Measurements from ENCODE around the gene FUT3. TPM values are rescaled to one million over a fixed set of nuclear protein-coding genes. Genes with fewer than 3 reads are reported as not detected.

FUT3 gene
- total RNA-seq, 1 donor from 2014 or later = 0.84 TPM

DNA sequence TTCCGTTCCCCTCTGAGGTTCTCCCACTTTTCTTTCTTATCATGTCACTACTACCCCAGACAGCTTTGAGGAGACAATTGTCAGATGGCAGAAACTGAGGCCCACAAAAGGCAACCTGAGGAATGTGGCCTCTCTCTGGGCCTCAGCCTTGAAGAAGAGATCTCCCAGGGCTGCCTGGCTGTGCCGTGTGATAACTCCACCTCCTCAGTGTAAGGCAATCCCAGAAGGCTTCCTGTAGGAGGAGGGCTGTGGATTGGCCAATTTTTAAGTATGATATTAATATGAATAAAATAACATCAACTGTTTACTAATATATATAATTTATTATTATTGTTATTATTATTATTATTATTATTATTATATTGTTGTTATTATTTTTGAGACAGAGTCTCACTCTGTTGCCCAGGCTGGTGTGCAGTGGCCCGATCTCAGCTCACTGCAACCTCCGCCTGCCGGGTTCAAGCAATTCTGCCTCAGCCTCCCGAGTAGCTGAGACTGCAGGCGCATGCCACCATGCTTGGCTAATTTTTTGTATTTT is 55.8 kb downstream of the FUT3 start:
- peaks cover 2% of the 10 kb centered on the region for H3K9me3 Mint-ChIP-seq (ENCODE audit: unreplicated experiment)
- Histone ChIP-seq H3K27ac (ENCODE audit: low read depth, low read length) (no peak overlapping the region), H3K4me2 (ENCODE audit: low read length) (no peak overlapping the region), H3K9me3 (ENCODE audit: insufficient read depth, low read depth, low read length) (no peaks in the 10 kb centered on the region), H3K9ac (ENCODE audit: low read length) (no peak overlapping the region), H3K79me2 (ENCODE audit: insufficient read depth, low read length) (no peaks in the 10 kb centered on the region), H2AFZ (ENCODE audit: low read depth, low read length) (no peak overlapping the region), H3K4me1 (ENCODE audit: insufficient read depth, low read length) (no peaks in the 10 kb centered on the region), H3K27me3 (ENCODE audit: insufficient read depth, low read length) (no peaks in the 10 kb centered on the region), H4K20me1 (ENCODE audit: insufficient read depth, low read length) (no peaks in the 10 kb centered on the region), H3K4me3 (ENCODE audit: insufficient read depth, low read depth, low read length) (no peak overlapping the region), H3K36me3 (ENCODE audit: insufficient read depth, low read length) (no peaks in the 10 kb centered on the region)
- no peak for DNase-seq (ENCODE audit: low read depth)
- no peak for FAIRE-seq
- TF ChIP-seq EZH2 (IDR thresholded peaks at IDR 0.05; ENCODE audit: insufficient read depth, low read length) = no peak
- no peak for TF ChIP-seq CTCF (IDR thresholded peaks at IDR 0.05; ENCODE audit: insufficient read depth, low read depth, low read length)
- no peak overlapping the region for H3K27ac Mint-ChIP-seq (ENCODE audit: unreplicated experiment)
- peaks cover under 1% of the 10 kb centered on the region for H3K36me3 Mint-ChIP-seq (ENCODE audit: low read depth, unreplicated experiment)
- H3K27me3 Mint-ChIP-seq (ENCODE audit: low read depth, unreplicated experiment) = peaks cover 9% of the 10 kb centered on the region
- H3K4me3 Mint-ChIP-seq (ENCODE audit: unreplicated experiment) = no peak overlapping the region
- H3K4me1 Mint-ChIP-seq (ENCODE audit: low read depth, unreplicated experiment) = peaks cover under 1% of the 10 kb centered on the region

DNA sequence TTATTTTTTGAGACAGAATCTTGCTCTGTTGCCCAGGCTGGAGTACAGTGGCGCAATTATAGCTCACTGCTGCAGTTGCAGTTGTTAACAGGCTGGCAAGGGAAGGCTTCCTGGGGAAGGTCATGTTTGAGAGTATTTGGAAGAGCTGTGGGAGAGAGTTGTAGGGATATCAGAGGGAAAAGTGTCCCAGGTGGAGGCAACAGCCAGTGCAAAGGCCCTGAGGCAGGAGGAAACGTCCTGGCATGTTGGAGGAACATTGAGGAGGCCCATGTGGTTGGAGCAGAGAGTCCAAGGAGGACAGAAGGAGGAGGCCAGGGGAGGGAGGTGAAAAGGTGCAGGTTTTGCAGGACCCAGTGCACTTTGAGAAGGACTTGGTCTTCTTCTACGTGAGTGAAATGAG is 58.1 kb downstream of the FUT3 start:
- H3K27me3 ChIP-seq (ENCODE audit: insufficient read depth, low read length) = no peaks in the 10 kb centered on the region
- peaks cover 2% of the 10 kb centered on the region for H3K9me3 Mint-ChIP-seq (ENCODE audit: unreplicated experiment)
- no peak overlapping the region for H2AFZ ChIP-seq (ENCODE audit: low read depth, low read length)
- H3K4me1 ChIP-seq (ENCODE audit: insufficient read depth, low read length) = peaks cover 7% of the 10 kb centered on the region
- no peak overlapping the region for H3K27ac ChIP-seq (ENCODE audit: low read depth, low read length)
- H3K4me3 Mint-ChIP-seq (ENCODE audit: unreplicated experiment) = peak overlapping the region; percentile 17
- peaks cover 5% of the 10 kb centered on the region for H3K4me1 Mint-ChIP-seq (ENCODE audit: low read depth, unreplicated experiment)
- H3K27ac Mint-ChIP-seq (ENCODE audit: unreplicated experiment) = no peak overlapping the region
- peaks cover 7% of the 10 kb centered on the region for H3K36me3 Mint-ChIP-seq (ENCODE audit: low read depth, unreplicated experiment)
- no peak overlapping the region for H3K9ac ChIP-seq (ENCODE audit: low read length)
- H3K4me3 ChIP-seq (ENCODE audit: insufficient read depth, low read depth, low read length) = no peak overlapping the region
- no peaks in the 10 kb centered on the region for H3K9me3 ChIP-seq (ENCODE audit: insufficient read depth, low read depth, low read length)
- peaks cover 6% of the 10 kb centered on the region for H3K27me3 Mint-ChIP-seq (ENCODE audit: low read depth, unreplicated experiment)
- H3K4me2 ChIP-seq (ENCODE audit: low read length) = no peak overlapping the region
- H3K79me2 ChIP-seq (ENCODE audit: insufficient read depth, low read length) = peaks cover 9% of the 10 kb centered on the region
- DNase-seq (ENCODE audit: low read depth) = no peak
- TF ChIP-seq EZH2 (IDR thresholded peaks at IDR 0.05; ENCODE audit: insufficient read depth, low read length) (no peak), CTCF (IDR thresholded peaks at IDR 0.05; ENCODE audit: insufficient read depth, low read depth, low read length) (no peak)
- H3K36me3 ChIP-seq (ENCODE audit: insufficient read depth, low read length) = peaks cover 5% of the 10 kb centered on the region
- no peak for FAIRE-seq
- H4K20me1 ChIP-seq (ENCODE audit: insufficient read depth, low read length) = peaks cover 7% of the 10 kb centered on the region

Other genes starting within 250 kb of the FUT3 start
- 50.6 and 51.9 TPM in 2 replicates for gene SAFB2, start 228.7 kb downstream of the FUT3 start, total RNA-seq
- gene SAFB, start 228.4 kb downstream of the FUT3 start, total RNA-seq = 60.4 and 65.1 TPM in 2 replicates
- gene MICOS13, start 170.9 kb downstream of the FUT3 start, total RNA-seq = 48.0 and 49.3 TPM in 2 replicates
- gene HSD11B1L, start 170.4 kb downstream of the FUT3 start, total RNA-seq = 8.4 and 9.8 TPM in 2 replicates
- 894 and 943 TPM in 2 replicates for gene RPL36, start 161.2 kb downstream of the FUT3 start, total RNA-seq
- gene LONP1, start 131.3 kb downstream of the FUT3 start, total RNA-seq = 77.8 and 85.2 TPM in 2 replicates
- gene CATSPERD, start 130.8 kb downstream of the FUT3 start, total RNA-seq = not detected in 2 replicates
- 2.0 and 2.4 TPM in 2 replicates for gene PRR22, start 66.7 kb downstream of the FUT3 start, total RNA-seq
- 18.4 and 19.7 TPM in 2 replicates for gene DUS3L, start 60.3 kb downstream of the FUT3 start, total RNA-seq
- gene NRTN, start 46.4 kb downstream of the FUT3 start, total RNA-seq = 0.62 and 0.66 TPM in 2 replicates
- gene FUT6, start 11.7 kb downstream of the FUT3 start, total RNA-seq = 0.09 TPM in 1 of 2 replicates, not detected in the other
- 0.30 and 0.41 TPM in 2 replicates for gene FUT5, start 19.1 kb upstream of the FUT3 start, total RNA-seq
- 286 and 305 TPM in 2 replicates for gene NDUFA11, start 52.3 kb upstream of the FUT3 start, total RNA-seq
- 3.9 and 4.2 TPM in 2 replicates for gene VMAC, start 53.4 kb upstream of the FUT3 start, total RNA-seq
- gene CAPS, start 62.8 kb upstream of the FUT3 start, total RNA-seq = 6.2 and 7.2 TPM in 2 replicates
- gene RANBP3, start 126.7 kb upstream of the FUT3 start, total RNA-seq = 61.3 and 70.5 TPM in 2 replicates